ENCODE data around the gene BRD2.

BRD2 gene

GRCh38 chr6:32968093-32968866, at the start of gene BRD2:
Gene BRD2, plus strand, starts transcription at chr6:32968594. Its CDS starts 4,305 bp downstream, at chr6:32972899.
- H4K20me1 ChIP-seq (ENCODE audit: insufficient read depth, low read length): peaks cover 11% of the 10 kb centered on the region
- peaks cover 73% of the 10 kb centered on the region for H3K79me2 ChIP-seq (ENCODE audit: insufficient read depth, low read length)
- no peaks in the 10 kb centered on the region for H3K9me3 ChIP-seq (ENCODE audit: insufficient read depth, low read length, severe bottlenecking)
- peaks cover 25% of the 10 kb centered on the region for H3K36me3 ChIP-seq (ENCODE audit: insufficient read depth, low read length)
- H3K4me3 ChIP-seq (ENCODE audit: low read depth in 1 of 2, low read length in 2 of 2): peak within 1 kb of the TSS; percentile 53 to 62
- H3K4me1 ChIP-seq (ENCODE audit: insufficient read depth, low read length): peaks cover 20% of the 10 kb centered on the region
- peak within 1 kb of the TSS; percentile 89 for H3K9ac ChIP-seq (ENCODE audit: low read depth, low read length)
- ATAC-seq (ENCODE audit: insufficient read depth, low read depth) (peak; percentile 39), DNase-seq (peak; percentile 97)
- H3K27me3 ChIP-seq (ENCODE audit: insufficient read depth, low read length, poor library complexity): no peaks in the 10 kb centered on the region
- TF ChIP-seq EZH2 (IDR thresholded peaks at IDR 0.05; ENCODE audit: borderline replicate concordance, low read depth, low read length, severe bottlenecking): no peak
- TF ChIP-seq CTCF (IDR thresholded peaks at IDR 0.05; ENCODE audit: borderline replicate concordance, extremely low read depth, low read length, poor library complexity, severe bottlenecking): no peak
- peak within 1 kb of the TSS; percentile 96 for H3K27ac ChIP-seq (ENCODE audit: low read length)
- H3K4me2 ChIP-seq (ENCODE audit: insufficient read depth, low read length): peak within 1 kb of the TSS; percentile 70
- H2AFZ ChIP-seq (ENCODE audit: low read depth, low read length): peak within 1 kb of the TSS; percentile 83

GRCh38 chr6:32920715-32921114, 47.7 kb upstream of the BRD2 start:
- DNase-seq (no peak), ATAC-seq (ENCODE audit: insufficient read depth, low read depth) (no peak)
- H3K4me2 ChIP-seq (ENCODE audit: insufficient read depth, low read length): no peak overlapping the region
- H3K4me3 ChIP-seq (ENCODE audit: low read depth in 1 of 2, low read length in 2 of 2): no peak overlapping the region
- no peaks in the 10 kb centered on the region for H3K4me1 ChIP-seq (ENCODE audit: insufficient read depth, low read length)
- H3K27me3 ChIP-seq (ENCODE audit: insufficient read depth, low read length, poor library complexity): peaks cover 16% of the 10 kb centered on the region
- H4K20me1 ChIP-seq (ENCODE audit: insufficient read depth, low read length): no peaks in the 10 kb centered on the region
- H3K79me2 ChIP-seq (ENCODE audit: insufficient read depth, low read length): no peaks in the 10 kb centered on the region
- TF ChIP-seq EZH2 (IDR thresholded peaks at IDR 0.05; ENCODE audit: borderline replicate concordance, low read depth, low read length, severe bottlenecking): no peak
- TF ChIP-seq CTCF (IDR thresholded peaks at IDR 0.05; ENCODE audit: borderline replicate concordance, extremely low read depth, low read length, poor library complexity, severe bottlenecking): no peak
- H3K27ac ChIP-seq (ENCODE audit: low read length): no peak overlapping the region
- H3K36me3 ChIP-seq (ENCODE audit: insufficient read depth, low read length): no peaks in the 10 kb centered on the region
- H3K9me3 ChIP-seq (ENCODE audit: insufficient read depth, low read length, severe bottlenecking): no peaks in the 10 kb centered on the region
- H2AFZ ChIP-seq (ENCODE audit: low read depth, low read length): no peak overlapping the region
- H3K9ac ChIP-seq (ENCODE audit: low read depth, low read length): no peak overlapping the region

DNA sequence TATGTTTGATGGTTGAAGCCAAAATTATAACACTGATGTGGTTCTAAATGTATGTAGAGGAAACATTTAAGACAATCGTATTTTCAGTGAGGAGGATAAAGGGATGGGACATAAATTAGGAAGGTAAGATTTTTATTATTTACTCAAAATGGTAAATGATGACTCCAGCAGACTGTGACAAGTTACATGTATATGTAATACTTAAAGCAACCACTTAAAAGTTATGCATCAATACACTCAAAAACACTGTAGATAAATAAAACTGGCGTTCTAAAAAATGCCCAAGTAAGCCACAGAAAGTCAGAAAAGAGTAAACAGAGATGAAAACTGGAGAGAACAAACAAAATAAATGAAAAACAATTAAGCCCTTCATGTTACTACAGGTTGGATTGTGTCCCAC, 46.3 kb upstream of the BRD2 start:
- no peak overlapping the region for H3K4me2 ChIP-seq (ENCODE audit: insufficient read depth, low read length)
- H4K20me1 ChIP-seq (ENCODE audit: insufficient read depth, low read length): no peaks in the 10 kb centered on the region
- no peak for DNase-seq
- ATAC-seq (ENCODE audit: insufficient read depth, low read depth): no peak
- no peak overlapping the region for H3K9ac ChIP-seq (ENCODE audit: low read depth, low read length)
- TF ChIP-seq EZH2 (IDR thresholded peaks at IDR 0.05; ENCODE audit: borderline replicate concordance, low read depth, low read length, severe bottlenecking) (no peak), CTCF (IDR thresholded peaks at IDR 0.05; ENCODE audit: borderline replicate concordance, extremely low read depth, low read length, poor library complexity, severe bottlenecking) (no peak)
- no peaks in the 10 kb centered on the region for H3K9me3 ChIP-seq (ENCODE audit: insufficient read depth, low read length, severe bottlenecking)
- H3K4me3 ChIP-seq (ENCODE audit: low read depth in 1 of 2, low read length in 2 of 2): no peak overlapping the region
- no peaks in the 10 kb centered on the region for H3K4me1 ChIP-seq (ENCODE audit: insufficient read depth, low read length)
- no peak overlapping the region for H2AFZ ChIP-seq (ENCODE audit: low read depth, low read length)
- no peaks in the 10 kb centered on the region for H3K79me2 ChIP-seq (ENCODE audit: insufficient read depth, low read length)
- H3K36me3 ChIP-seq (ENCODE audit: insufficient read depth, low read length): no peaks in the 10 kb centered on the region
- H3K27me3 ChIP-seq (ENCODE audit: insufficient read depth, low read length, poor library complexity): peaks cover 14% of the 10 kb centered on the region
- H3K27ac ChIP-seq (ENCODE audit: low read length): no peak overlapping the region
